Stimulated activated CD4-positive, alpha-beta T cell treated with anti-CD3 and anti-CD28 coated beads, TNF-alpha, amount 100 ng/mL, for 4 hours (primary cell): ENCODE results near the gene MAPK1.
"Not testable (repeated sequence)": the region's sequence is repeated elsewhere in the genome, so short reads cannot be mapped to it uniquely, and the experiment has no call there.

Experiments
- DNase-seq, 3 experiments: peaks; one replicate each; pipeline ENCODE4 v3.0.0-alpha.2; 2020; ENCODE audit warnings: low read depth in 3 of 3

The MAPK1 gene

DNA sequence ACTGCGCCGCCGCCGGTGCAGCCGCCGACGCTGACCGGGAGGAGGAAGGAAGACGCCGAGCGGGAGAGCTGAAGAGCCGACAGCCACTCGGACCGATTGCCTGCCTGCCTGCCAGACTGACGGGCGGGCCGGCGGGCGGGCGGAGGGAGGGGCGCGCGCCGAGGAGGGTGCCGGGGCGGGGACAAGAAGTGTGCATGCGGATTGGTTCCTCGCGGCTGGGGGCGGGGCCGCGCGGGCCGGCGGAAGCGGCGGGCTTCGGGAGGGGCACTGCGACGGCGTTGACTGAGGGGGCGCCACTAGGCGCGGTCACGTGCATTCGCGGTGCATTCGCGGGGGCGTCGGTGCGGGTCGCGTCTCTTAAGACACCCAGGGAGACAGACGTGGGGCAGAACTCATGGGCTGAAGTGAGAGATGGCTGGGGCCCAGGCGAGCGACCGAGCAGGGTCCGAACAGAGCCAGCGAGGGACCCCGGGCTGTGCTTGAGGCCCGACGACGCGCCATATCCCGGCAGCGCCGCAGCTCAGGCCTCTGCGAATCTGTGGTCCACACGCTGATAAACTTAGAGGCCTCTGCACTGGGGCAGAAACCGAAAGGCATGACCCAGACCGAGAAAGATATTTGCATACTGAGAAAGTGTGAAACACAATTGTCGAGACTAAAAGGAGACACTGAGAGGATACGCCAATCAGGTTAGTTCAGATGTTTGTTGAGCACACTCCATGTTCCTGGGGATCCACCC, at the start of gene MAPK1:
Gene MAPK1 (minus strand): TSS at position 118 of the 739 bp plus-strand sequence. CDS start 205 bp downstream, outside the sequence.
- DNase-seq = peak; percentile 88 to 92 (median 91)

DNA sequence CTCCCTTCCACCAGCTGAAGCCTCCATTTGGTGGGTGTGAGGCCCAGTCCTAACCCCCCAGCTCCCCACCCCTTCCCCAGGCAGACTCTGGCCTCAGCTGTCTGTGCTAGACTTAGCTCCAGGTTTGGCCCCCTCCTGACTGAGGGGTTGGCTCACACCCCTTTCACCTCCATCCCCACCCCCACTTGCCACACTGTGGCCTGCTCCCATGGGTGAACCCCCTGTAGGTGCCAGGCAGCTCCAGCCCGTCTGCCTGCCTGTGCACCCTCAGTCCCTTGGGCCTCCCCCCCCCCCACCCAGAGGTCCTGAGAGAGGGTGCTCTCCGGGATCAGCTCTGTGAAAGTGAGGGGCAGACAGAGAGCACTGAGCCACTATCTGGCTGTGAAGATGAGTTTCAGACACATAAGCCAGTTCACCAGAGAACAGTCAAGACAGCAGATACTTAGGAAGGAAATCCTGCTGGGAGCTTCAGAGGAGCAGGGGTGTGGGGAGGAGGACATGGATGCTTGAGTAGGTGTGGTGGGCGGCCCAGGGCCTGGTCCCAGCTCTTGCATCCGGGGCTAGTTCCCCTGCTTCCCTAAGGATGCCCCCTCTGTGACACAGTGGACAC, 49.0 kb upstream of the MAPK1 start:
- DNase-seq = no peak

DNA sequence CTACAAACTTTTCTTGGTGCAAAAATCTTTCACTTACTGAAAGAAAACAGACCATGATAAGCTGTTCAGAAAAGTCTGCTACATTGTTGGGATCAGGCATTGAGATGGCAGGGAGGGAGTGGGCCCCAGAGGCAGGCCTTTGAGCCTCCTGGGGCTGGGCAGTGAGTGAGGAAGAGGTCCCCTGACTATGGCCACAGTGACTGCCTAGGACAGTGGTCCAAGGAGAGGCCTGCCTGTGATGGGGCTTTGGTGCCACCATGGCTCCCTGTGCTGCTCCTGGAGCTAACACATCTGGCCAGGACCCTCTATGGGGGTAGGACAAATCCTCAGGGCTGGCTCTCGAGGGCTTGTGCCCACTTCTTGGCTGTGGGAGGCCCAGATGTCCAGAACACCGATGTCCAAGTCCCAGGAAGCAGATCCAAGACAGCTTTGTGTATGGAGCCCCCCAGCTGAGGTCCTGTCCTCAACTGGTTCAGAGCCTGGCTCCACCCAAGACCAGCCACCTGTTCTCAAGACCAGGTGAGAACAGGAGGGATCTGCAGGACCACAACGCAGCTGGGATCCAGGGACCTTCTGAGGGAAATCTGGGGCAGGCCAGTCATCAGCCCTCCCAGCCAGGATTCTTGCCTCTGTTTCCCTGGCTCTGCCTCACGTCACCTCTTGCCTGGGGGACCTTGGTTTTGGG, 48.3 kb upstream of the MAPK1 start:
- DNase-seq = no peak

DNA sequence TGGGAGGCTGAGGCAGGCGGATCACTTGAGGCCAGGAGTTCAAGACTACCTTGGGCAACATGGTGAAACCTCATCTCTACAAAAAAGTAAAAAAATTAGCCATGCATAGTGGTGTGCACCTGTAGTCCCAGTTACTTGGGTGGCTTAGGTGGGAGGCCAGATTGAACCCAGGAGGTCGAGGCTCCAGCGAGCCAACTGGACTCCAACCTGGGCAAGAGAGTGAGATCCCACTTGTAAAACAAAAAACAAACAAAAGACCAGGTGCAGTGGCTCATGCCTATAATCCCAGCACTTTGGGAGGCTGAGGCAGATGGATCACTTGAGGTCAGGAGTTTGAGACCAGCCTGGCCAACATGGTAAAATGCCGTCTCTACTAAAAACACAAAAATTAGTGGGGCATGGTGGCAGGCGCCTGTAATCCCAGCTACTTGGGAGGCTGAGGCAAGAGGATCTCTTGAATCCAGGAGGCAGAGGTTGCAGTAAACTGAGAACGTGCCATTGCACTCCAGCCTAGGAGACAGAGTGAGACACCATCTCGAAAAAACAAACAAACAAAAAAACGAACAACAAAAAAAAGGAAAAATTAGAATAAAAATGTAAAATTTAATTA, 46.7 kb upstream of the MAPK1 start:
- DNase-seq = not testable (repeated sequence)

DNA sequence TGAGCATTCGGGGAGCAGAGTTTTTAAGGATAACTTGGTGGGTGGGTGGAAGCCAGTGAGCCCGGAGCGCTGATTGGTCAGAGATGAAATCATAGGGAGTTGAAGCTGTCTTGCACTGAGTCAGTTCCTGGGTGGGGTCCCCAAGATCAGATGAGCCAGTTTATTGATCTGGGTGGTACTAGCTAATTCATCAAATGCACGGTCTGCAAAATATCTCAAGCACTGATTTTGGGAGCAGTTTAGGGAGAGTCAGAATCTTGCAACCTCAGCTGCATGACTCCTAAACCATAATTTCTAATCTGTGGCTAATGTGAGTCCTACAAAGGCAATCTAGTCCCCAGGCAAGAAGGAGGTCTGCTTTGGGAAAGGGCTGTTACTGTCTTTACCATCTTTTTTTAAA, 42.9 kb upstream of the MAPK1 start:
- DNase-seq = not testable (repeated sequence)

DNA sequence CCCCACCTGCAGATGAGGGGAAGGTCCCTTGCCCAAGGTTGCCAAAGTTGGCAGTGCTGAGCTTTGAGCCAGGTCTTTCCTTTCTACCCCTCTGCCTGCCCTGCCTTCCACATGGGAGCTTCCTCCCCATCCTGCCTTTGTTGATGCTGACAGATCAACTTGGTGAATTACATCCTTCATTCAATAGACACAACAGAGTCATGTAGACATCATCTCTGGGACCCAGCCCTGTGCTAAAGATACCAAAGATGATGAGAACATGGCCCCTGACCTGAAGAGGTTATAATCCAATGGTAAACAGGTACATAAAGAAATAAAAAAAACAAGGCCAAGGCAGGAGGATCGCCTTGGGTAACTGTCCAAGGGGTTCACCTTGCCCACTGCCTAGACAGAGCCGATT, 42.4 kb upstream of the MAPK1 start:
- DNase-seq = no peak

DNA sequence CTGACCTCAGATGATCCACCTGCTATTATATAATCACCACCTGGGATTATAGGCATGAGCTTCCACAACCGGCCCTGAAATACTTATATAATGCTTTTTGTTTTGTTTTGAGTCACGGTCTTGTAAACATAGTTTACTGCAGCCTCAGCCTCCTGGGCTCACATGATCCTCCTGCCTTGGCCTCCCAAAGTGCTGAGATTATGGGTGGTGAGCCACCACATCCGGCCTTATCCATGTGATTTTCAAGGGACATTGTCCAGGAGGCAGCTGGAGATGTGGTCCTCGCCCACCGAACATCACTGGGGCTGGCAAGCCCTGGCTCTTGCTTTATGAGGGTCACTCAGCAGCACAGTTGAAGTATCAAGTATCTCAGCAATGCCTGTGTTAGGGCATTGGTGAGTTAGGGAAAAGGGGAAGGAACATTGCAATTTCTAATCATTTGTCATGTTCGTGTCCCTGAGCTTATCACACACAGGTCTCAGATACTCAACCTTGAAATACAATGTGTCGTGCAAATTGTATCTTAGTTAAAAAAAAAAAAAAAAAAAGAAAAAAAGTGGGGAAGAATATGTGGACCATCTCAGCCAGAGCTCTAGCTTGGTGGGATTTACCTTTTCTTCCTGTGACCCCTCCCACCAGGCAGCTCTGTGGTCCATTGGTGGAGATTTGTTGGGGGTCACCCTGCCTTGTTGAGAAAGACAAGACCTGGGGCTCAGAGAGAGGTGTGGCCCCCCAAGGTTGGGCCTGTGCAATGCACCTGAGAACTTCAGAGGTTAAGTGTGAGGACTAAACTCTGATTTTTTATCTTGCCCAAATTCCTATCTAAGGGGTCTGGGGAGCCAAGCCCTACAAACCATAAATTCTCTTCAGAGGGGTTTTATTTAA, 40.4 kb upstream of the MAPK1 start:
- DNase-seq = no peak

DNA sequence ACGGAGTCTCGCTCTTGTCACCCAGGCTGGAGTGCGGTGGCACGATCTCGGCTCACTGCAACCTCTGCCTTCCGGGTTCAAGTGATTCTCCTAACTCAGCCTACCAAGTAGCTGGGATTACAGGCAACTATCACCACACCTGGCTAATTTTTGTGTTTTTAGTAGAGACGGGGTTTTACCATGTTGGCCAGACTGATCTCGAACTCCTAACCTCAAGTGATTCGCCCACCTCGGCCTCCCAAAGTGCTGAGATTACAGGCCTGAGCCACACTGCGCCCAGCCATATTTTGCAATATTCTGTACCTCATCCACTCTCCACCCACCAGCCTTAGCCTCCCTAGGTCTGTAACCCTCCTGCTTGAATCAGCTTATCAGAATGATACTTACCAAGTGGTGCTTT, 37.8 kb upstream of the MAPK1 start:
- not testable (repeated sequence) for DNase-seq

DNA sequence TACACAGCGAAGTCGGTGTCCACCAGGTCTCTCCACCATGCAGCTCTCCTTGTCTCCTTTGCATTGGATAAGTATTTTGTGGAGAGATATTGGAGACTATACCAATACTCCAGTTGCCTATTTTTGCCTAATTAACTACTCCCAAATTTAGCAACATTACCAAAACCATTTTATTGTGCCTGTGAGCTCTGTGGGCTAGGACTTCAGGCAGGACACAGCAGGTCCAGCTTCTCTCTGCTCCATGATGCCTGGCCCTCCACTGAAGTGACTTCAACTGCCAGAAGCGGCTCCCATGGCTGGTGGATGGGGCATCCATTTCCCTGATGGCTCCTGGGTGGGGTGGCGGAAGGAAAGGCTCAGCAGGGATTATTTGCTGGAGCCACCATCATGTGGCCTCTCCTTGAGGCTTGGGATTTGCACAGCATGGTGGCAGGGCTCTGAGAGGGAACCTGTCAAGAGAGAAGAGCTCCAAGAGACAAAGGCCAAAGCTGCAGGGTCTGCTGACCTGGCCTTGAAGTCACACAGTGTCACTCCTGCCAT, 36.9 kb upstream of the MAPK1 start:
- no peak for DNase-seq

DNA sequence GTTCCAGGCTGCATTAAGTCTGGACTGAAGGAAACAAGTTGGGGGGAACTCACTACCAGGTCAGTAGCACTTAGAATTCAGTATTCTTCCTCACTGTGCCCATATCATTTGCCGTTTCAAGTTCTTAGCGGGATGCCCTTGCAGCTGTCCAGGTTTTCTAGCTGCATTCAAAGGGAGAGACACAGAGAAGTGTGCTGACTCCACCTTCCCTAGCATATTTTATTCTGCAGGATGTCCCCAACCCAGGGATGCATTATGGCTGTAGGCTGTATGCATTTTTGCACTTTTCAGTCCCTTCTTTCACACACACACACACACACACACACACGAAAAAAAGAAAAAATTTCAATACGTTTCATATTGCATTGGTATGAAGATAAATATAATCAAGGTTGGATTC, 35.8 kb upstream of the MAPK1 start:
- DNase-seq = no peak

DNA sequence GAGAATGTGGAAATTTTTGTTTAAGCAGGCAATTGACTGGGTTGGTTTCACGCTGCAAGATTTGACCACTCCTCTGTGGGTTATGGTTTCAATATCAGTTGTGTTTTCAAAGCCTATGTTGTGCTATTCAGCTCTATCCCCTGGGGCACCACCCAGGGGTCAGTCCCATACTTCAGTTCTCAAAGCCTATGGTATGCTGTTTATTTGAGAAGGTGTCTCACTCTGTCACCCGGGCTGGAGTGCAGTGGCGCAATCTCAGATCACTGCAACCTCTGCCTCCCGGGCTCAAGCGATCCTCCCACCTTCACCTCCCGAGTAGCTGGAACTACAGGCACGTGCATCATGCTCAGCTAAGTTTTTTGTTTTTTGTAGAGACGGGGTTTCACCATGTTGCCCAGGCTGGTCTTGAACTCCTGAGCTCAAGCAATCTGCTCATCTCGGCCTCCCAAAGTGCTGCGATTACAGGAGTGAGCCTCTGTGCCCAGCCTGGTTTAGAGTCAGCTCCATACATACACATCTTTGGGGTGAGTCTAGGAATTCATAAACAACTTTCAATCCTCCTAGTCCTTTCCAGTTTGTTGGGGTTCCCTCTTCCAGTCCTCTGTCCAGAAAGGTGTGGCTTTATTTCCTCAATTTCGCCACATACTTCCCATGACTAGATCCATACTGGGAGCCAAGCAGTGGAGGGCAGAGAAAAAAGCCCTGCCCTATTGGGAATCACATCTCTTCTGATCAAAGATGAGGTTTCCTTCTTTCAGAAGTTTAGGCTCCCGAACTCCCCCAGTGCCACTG, 35.0 kb upstream of the MAPK1 start:
- DNase-seq = no peak

DNA sequence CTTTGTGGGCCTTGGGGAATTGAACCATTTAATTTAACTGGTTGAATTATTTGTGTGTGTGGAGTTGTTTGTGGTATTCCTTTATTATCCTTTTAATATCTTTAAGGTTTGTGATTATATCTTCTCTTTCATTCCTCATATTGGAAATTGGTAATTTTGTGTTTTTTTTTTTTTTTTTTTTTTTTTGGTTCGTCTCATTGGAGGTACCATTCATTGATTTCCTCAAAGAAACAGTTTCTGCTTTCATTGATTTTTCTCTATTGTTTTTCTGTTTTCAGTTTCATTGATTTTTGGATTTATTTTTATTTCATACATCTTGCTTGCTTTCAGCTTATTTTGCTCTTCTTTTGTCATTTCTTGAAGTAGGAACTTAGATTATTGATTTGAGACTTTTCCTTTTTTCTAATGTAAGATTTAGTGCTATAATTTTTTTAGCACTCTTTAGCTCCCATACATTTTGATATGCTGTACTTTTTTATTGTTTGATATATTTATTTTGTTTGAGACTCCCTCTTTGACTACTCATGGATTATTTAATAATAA, 31.0 kb upstream of the MAPK1 start:
- DNase-seq = no peak

DNA sequence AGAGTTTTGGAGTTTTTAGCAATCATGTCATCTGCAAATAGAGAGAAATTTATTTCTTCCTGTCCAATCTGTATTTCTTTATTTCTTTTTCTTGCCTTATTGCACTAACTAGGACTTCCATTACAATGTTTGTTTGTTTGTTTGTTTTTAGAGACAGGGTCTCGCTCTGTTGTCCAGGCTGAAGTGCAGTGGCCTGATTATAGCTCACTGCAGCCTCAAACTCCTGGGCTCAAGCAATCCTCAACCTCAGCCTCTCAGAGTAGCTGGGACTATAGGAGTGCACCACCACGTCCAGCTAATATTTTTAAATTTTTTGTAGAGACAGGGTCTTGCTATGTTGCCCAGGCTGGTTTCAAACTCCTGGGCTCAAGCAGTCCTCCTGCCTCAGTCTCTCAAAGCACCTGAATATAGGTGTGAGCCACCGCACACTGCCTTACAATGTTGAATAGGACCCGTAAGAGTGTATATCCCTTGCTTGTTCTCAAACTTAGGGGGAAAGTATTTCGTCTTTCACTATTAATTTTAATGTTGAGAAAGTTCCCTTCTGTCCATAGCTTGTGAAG, 29.6 kb upstream of the MAPK1 start:
- DNase-seq = no peak

DNA sequence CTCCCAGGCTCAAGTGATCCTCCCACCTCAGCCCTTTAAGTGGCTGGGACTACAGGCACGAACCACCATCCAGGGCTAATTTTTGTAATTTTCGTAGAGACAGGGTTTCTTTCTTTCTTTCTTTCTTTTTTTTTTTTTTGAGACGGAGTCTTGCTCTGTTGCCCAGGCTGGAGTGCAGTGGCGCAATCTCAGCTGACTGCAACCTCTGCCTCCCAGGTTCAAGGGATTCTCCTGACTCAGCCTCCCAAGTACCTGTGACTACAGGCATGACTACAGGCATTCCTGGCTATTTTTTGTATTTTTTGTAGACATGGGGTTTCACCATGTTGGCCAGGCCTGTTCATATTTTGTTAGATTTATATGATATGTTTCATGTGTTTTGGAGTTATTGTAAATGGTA, 28.8 kb upstream of the MAPK1 start:
- not testable (repeated sequence) for DNase-seq

DNA sequence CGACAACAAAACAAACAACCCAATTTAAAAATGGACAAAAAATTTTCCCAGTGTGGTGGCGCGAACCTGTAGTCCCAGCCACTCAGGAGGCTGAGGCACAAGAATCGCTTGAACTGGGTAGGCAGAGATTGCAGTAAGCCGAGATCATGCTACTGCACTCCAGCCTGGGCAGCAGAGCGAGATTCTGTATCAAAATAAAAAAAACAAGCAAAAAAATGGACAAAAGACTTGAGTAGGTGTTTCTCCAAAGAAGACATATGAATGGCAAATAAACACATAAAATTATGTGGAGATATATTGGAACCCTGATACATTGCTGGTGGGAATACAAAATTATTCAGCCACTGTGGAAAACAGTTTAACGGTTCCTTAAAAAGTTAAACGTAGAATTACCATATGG, 27.4 kb upstream of the MAPK1 start:
- DNase-seq = no peak

DNA sequence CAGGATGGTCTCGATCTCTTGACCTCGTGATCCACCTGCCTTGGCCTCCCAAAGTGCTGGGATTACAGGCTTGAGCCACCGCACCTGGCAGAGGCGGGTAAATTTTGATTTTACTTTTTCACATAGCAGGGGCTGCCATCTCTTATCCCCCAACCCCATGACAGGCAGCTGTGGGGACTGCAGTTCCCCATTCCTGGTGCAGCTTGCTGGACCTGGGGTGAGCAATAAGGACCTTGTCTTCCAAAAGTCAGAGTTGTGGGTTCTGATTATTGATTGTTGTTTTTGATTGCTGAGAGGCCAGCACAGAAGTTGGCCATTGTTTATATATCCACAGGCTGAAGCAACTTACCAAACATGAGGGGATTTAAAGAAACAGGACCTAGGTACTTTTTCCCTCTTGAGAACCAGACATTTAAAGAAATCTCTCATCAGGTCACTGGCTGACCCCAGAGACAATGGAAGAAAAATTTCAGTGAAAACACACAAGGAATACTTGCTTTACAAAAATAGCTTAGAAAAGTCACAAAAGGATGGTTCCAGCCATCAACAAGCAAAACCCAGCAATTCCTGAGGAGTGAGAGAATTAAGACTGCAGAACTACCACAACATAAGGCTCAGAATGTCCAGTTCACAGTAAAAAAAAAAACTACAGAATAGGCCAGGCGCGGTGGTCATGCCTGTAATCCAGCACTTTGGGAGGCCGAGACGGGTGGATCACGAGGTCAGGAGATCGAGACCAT, 22.0 kb upstream of the MAPK1 start:
- DNase-seq = no peak

DNA sequence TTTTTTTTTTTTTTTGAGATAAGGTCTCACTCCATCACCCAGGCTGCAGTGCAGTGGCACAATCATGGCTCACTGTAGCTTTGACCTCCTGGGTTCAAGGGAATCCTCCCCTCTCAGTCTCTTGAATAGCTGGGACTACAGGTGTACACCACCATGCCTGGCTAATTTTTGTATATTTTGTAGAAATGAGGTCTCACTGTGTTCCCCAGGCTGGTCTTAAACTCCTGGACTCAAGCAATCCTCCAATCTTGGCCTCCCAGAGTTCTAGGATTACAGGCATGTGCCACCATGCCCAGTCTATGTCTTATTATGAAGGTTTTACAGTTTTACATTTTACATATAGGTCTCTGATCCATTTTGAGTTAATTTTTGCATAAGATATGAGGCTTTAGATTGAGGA, 20.4 kb upstream of the MAPK1 start:
- DNase-seq = no peak

DNA sequence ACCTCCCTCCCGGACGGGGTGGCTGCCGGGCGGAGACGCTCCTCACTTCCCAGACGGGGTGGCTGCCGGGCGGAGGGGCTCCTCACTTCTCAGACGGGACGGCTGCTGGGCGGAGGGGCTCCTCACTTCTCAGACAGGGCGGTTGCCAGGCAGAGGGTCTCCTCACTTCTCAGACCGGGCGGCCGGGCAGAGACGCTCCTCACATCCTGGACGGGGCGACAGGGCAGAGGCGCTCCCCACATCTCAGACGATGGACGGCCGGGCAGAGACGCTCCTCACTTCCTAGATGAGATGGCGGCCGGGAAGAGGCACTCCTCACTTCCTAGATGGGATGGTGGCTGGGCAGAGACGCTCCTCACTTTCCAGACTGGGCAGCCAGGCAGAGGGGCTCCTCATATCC, 16.5 kb upstream of the MAPK1 start:
- DNase-seq = not testable (repeated sequence)

DNA sequence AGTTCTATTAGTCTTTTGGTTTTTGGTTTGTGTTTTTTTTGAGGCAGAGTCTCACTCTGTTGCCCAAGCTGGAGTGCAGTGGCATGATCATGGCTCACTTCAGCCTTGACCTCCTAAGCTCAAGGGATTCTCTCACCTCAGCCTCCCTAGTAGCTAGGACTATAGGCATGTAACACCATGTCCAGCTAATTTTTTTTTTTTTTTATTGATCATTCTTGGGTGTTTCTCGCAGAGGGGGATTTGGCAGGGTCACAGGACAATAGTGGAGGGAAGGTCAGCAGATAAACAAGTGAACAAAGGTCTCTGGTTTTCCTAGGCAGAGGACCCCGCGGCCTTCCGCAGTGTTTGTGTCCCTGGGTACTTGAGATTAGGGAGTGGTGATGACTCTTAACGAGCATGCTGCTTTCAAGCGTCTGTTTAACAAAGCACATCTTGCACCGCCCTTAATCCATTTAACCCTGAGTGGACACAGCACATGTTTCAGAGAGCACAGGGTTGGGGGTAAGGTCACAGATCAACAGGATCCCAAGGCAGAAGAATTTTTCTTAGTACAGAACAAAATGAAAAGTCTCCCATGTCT, 15.4 kb upstream of the MAPK1 start:
- DNase-seq = not testable (repeated sequence)
